HepG2 (cell line): ENCODE measurements around the gene THBS4. TPM values are rescaled to one million over a fixed set of nuclear protein-coding genes. Genes with fewer than 3 reads are reported as not detected.

Experiments
- DRAP1 ChIP-seq: IDR thresholded peaks from 2 replicates; pipeline ENCODE4 v1.6.1; 2016; ENCODE audit warnings: missing genetic modification reagents, missing compliant biosample characterization
- HCFC1 ChIP-seq: fragments of 150-350 bp; IDR thresholded peaks from 2 replicates; pipeline ENCODE4 v1.6.1; 2014; ENCODE audit warnings: low read depth, low read length
- HOXA5 ChIP-seq: sonication (generic); formaldehyde crosslinking; IDR thresholded peaks from 2 replicates; pipeline ENCODE4 v1.4.0; 2020; ENCODE audit warnings: missing genetic modification reagents
- KAT7 ChIP-seq: IDR thresholded peaks from 2 replicates; pipeline ENCODE4 v1.6.1; 2018; ENCODE audit warnings: borderline replicate concordance, missing compliant biosample characterization
- KLF13 ChIP-seq: sonication (generic); formaldehyde crosslinking; IDR thresholded peaks from 2 replicates; pipeline ENCODE4 v1.4.0; 2020; ENCODE audit warnings: mild to moderate bottlenecking, missing genetic modification reagents
- MAFG ChIP-seq: sonication (generic); formaldehyde crosslinking; IDR thresholded peaks from 2 replicates; pipeline ENCODE4 v1.5.1; 2020; ENCODE audit warnings: mild to moderate bottlenecking, missing genetic modification reagents
- NFIB ChIP-seq: sonication (generic); formaldehyde crosslinking; IDR thresholded peaks from 2 replicates; pipeline ENCODE4 v1.9.0; 2021; ENCODE audit warnings: missing genetic modification reagents, mild to moderate bottlenecking, borderline replicate concordance
- NPAS2 ChIP-seq: sonication (generic); formaldehyde crosslinking; IDR thresholded peaks from 2 replicates; pipeline ENCODE4 v1.8.0; 2022; ENCODE audit warnings: mild to moderate bottlenecking, missing genetic modification reagents, borderline replicate concordance
- PAF1 ChIP-seq: IDR thresholded peaks from 2 replicates; pipeline ENCODE4 v1.6.1; 2016; ENCODE audit warnings: missing genetic modification reagents, missing compliant biosample characterization
- PHF20 ChIP-seq: sonication (generic); formaldehyde crosslinking; IDR thresholded peaks from 2 replicates; pipeline ENCODE4 v1.5.0; 2020; ENCODE audit warnings: mild to moderate bottlenecking, missing genetic modification reagents
- RARA ChIP-seq: IDR thresholded peaks from 2 replicates; pipeline ENCODE4 v1.6.1; 2016; ENCODE audit warnings: missing genetic modification reagents, missing compliant biosample characterization
- SSRP1 ChIP-seq: IDR thresholded peaks from 2 replicates; pipeline ENCODE4 v1.6.1; 2016; ENCODE audit warnings: control low read depth
- TBX3 ChIP-seq: fragments of 450-650 bp; IDR thresholded peaks from 2 replicates; pipeline ENCODE4 v1.6.1; 2017; ENCODE audit warnings: antibody characterized with exemption, mild to moderate bottlenecking, inconsistent platforms, borderline replicate concordance
- TERF1 ChIP-seq: sonication (generic); formaldehyde crosslinking; IDR thresholded peaks from 2 replicates; pipeline ENCODE4 v1.8.0; 2022; ENCODE audit warnings: mild to moderate bottlenecking, missing genetic modification reagents, moderate library complexity
- ZFY ChIP-seq: sonication (generic); formaldehyde crosslinking; IDR thresholded peaks from 2 replicates; pipeline ENCODE4 v1.4.0; 2020; ENCODE audit warnings: missing genetic modification reagents
- ZMYM2 ChIP-seq: sonication (generic); formaldehyde crosslinking; IDR thresholded peaks from 2 replicates; pipeline ENCODE4 v1.8.0; 2022; ENCODE audit warnings: mild to moderate bottlenecking, missing genetic modification reagents
- ZNF468 ChIP-seq: sonication (generic); formaldehyde crosslinking; IDR thresholded peaks from 2 replicates; pipeline ENCODE4 v1.8.0; 2022; ENCODE audit warnings: mild to moderate bottlenecking, moderate library complexity, missing genetic modification reagents
- ZNF572 ChIP-seq: sonication (generic); formaldehyde crosslinking; IDR thresholded peaks from 2 replicates; pipeline ENCODE4 v1.5.1; 2020; ENCODE audit warnings: mild to moderate bottlenecking, missing genetic modification reagents
- ZNF7 ChIP-seq: IDR thresholded peaks from 2 replicates; pipeline ENCODE4 v1.6.1; 2016; ENCODE audit warnings: missing biosample characterization, missing genetic modification reagents
- ZNF713 ChIP-seq: sonication (generic); formaldehyde crosslinking; IDR thresholded peaks from 2 replicates; pipeline ENCODE4 v1.4.0; 2020; ENCODE audit warnings: mild to moderate bottlenecking, missing genetic modification reagents
- ZNF788 ChIP-seq: sonication (generic); formaldehyde crosslinking; IDR thresholded peaks from 2 replicates; pipeline ENCODE4 v1.5.0; 2020; ENCODE audit warnings: mild to moderate bottlenecking, missing genetic modification reagents, borderline replicate concordance
- polyA plus RNA-seq, 8 experiments: library from polyadenylated mRNA; depleted of rRNA in 3 of 8; stranded (reverse) in 7 of 8; unstranded in 1 of 8; fragments of >200 nt; fragmentation: Illumina TruSeq in 4 of 8; extraction: Trizol in 4 of 8; gene quantifications; 2 replicates each; pipeline versions ENCODE4 v1.2.1 to v1.2.3, GENCODE V29; 2011 to 2016; ENCODE audit warnings: low read depth in 4 of 8, missing spikeins in 1 of 8, mixed read lengths in 1 of 8; ENCODE audit not compliant: insufficient read depth in 1 of 8
- total RNA-seq, 5 experiments: library from RNA; depleted of rRNA; stranded (reverse); fragments of >200 nt; fragmentation: Illumina TruSeq; extraction: Trizol; gene quantifications; 2 replicates each; pipeline ENCODE4 v1.2.3, GENCODE V29; 2016; ENCODE audit warnings: low read depth in 1 of 5
- TF ChIP-seq, protein P1 (sequence below): sonication (generic); formaldehyde crosslinking; IDR thresholded peaks from 2 replicates; pipeline ENCODE4 v1.5.0; 2020; ENCODE audit warnings: mild to moderate bottlenecking, missing genetic modification reagents
- TF ChIP-seq, protein P2 (sequence below): sonication (generic); formaldehyde crosslinking; IDR thresholded peaks from 2 replicates; pipeline ENCODE4 v1.4.0; 2020; ENCODE audit warnings: missing genetic modification reagents

Gene THBS4
- total and polyA plus RNA-seq, 2 of the 13 experiments (the other 11 are each of a cell fraction or from before 2014, with no cell fraction given) = 0.60 to 1.2 TPM

DNA sequence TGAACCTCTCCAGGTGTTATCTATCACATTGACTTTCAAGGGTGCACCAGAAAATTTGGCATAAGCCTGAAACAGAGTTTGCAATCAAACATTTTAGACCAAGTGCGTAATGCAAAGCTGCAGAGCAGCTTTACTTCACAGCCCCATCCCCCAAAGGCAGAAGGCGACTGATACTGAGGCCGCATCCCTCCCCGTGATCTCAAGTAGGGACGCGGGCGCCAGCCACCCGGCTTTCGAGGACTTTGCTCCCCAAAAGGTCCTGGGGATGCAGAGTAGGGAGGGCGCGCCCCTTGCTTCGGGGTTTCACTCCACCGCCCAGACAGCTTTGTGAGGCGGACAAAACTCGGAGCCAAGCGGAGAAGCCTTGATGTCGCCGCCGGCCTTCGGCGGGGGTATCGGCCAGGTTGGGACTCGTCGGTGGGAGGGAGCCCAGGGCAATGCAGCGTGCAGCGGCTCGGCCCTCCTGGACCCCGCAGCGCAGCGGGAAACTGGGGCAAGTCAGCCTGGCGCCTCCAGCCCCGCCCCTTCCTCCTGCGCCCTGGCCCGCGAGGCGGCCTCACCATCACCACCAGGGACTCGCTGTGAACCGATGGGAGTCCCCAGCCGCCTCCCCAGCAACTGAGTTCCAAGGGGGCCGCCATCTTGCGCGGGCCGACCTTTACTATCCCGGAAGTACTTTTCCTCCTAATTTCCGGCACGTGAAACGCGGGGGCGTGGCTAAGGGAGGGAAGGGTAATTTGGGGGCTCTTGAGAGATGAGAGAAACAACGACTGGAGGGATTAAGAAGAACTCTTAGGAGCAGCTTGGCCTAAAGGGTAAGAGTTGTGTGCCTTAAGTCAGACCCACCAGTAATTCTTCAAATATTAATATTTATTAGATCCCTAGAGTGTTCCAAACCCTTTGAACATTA is 44.3 kb upstream of the THBS4 start, which contains the start of gene MTX3 (continued):
- TF ChIP-seq ZNF468 (CRISPR knock-in tag) (peak; percentile 87; the same call in 1 of the 2 replicates), TERF1 (CRISPR knock-in tag) (0 out of 2 replicates have a peak, but pooled peaks have one; percentile 55), DRAP1 (CRISPR knock-in tag) (peak; percentile 68), ZNF572 (CRISPR knock-in tag) (peak; percentile 71; the same call in 1 of the 2 replicates), HCFC1 (peak; percentile 44; the same call in 1 of the 2 replicates), ZNF713 (CRISPR knock-in tag) (0 out of 2 replicates have a peak, but pooled peaks have one; percentile 31), ZMYM2 (CRISPR knock-in tag) (peak; percentile 50; the same call in 1 of the 2 replicates), KLF13 (CRISPR knock-in tag) (0 out of 2 replicates have a peak, but pooled peaks have one; percentile 36), NFIB (CRISPR knock-in tag) (no peak), ZNF788 (peak; percentile 90), RARA (no peak), KAT7 (CRISPR knock-in tag) (peak; percentile 90; the same call in 1 of the 2 replicates), TBX3 (no peak), MAFG (CRISPR knock-in tag) (no peak), HOXA5 (CRISPR knock-in tag) (peak; percentile 19; the same call in 1 of the 2 replicates), ZNF7 (CRISPR knock-in tag) (no peak), SSRP1 (no peak), NPAS2 (CRISPR knock-in tag) (no peak), PHF20 (CRISPR knock-in tag) (peak; percentile 98), ZFY (CRISPR knock-in tag) (peak; percentile 87), PAF1 (CRISPR knock-in tag) (no peak)
- TF ChIP-seq, protein P1, sequence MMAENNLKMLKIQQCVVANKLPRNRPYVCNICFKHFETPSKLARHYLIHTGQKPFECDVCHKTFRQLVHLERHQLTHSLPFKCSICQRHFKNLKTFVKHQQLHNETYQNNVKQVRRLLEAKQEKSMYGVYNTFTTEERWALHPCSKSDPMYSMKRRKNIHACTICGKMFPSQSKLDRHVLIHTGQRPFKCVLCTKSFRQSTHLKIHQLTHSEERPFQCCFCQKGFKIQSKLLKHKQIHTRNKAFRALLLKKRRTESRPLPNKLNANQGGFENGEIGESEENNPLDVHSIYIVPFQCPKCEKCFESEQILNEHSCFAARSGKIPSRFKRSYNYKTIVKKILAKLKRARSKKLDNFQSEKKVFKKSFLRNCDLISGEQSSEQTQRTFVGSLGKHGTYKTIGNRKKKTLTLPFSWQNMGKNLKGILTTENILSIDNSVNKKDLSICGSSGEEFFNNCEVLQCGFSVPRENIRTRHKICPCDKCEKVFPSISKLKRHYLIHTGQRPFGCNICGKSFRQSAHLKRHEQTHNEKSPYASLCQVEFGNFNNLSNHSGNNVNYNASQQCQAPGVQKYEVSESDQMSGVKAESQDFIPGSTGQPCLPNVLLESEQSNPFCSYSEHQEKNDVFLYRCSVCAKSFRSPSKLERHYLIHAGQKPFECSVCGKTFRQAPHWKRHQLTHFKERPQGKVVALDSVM = peak; percentile 51
- TF ChIP-seq, protein P2, sequence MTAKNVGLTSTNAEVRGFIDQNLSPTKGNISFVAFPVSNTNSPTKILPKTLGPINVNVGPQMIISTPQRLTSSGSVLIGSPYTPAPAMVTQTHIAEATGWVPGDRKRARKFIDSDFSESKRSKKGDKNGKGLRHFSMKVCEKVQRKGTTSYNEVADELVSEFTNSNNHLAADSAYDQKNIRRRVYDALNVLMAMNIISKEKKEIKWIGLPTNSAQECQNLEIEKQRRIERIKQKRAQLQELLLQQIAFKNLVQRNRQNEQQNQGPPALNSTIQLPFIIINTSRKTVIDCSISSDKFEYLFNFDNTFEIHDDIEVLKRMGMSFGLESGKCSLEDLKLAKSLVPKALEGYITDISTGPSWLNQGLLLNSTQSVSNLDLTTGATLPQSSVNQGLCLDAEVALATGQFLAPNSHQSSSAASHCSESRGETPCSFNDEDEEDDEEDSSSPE (CRISPR knock-in tag) = peak; percentile 52; the same call in 1 of the 2 replicates
